GM18526 (cell line): ENCODE measurements around the gene USP27X.

Experiments
- POLR2A ChIP-seq: IDR thresholded peaks from 3 replicates; pipeline ENCODE4 v1.6.1; 2011; ENCODE audit not compliant: insufficient read length; ENCODE audit errors: extremely low read depth

Gene USP27X

GRCh38 chrX:49878834-49879655, at the start of gene USP27X:
Gene USP27X, plus strand, starts transcription at chrX:49879484. Its CDS starts 824 bp downstream, at chrX:49880308.
- peak; percentile 26 for TF ChIP-seq POLR2A

GRCh38 chrX:49838374-49838773, 40.9 kb upstream of the USP27X start:
- no peak for TF ChIP-seq POLR2A

GRCh38 chrX:49840679-49841078, 38.6 kb upstream of the USP27X start:
- TF ChIP-seq POLR2A = no peak

GRCh38 chrX:49842621-49843020, 36.7 kb upstream of the USP27X start:
- no peak for TF ChIP-seq POLR2A

DNA sequence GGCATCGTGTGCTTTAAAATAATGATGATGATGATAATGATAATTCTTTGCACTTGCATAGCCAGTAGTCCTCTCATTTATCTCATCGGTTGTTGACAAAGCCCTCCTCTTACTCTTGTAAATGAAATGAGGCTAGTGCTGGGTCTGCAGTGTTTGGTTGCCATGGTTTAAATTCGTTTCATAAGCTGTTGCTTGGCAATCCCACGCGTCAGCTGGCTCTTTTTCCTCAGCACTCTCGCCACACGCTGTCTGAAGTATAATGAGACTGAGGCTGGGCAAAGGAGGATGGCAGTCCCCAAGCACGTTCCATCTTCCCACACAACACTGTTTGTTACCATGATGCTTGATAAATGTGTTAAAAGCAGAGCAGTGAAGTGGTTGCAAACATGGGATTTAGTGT, 34.7 kb upstream of the USP27X start:
- TF ChIP-seq POLR2A = no peak

GRCh38 chrX:49845701-49846403, 33.4 kb upstream of the USP27X start:
- no peak for TF ChIP-seq POLR2A

- TF ChIP-seq POLR2A = no peak
Observed at GRCh38 chrX:49846522-49846921, 32.8 kb upstream of the USP27X start.

GRCh38 chrX:49848275-49848674, 31.0 kb upstream of the USP27X start:
- TF ChIP-seq POLR2A = no peak

- TF ChIP-seq POLR2A = no peak
Observed at GRCh38 chrX:49850028-49850427, 29.3 kb upstream of the USP27X start.

GRCh38 chrX:49853661-49854060, 25.6 kb upstream of the USP27X start:
- no peak for TF ChIP-seq POLR2A

GRCh38 chrX:49856819-49857218, 22.5 kb upstream of the USP27X start:
- TF ChIP-seq POLR2A = no peak

DNA sequence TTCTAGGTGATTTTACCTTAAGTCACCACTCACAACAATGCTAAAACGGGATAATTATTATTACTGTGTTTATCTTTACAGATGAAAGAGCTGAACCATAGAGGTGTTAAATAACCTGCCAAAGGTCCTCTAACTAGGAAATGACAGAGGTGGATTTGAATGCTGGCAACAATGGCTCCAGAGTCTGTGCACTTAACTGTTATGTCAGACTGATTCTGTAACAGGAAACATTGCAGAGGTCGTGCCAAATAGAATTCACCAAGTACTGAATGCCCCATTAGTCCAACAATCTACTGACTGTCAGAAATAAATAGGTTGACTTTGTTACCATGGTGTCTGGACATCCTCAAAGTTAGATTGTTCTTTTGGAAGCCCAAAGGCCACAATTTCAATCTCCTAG, 20.9 kb upstream of the USP27X start:
- no peak for TF ChIP-seq POLR2A

GRCh38 chrX:49859491-49859890, 19.8 kb upstream of the USP27X start:
- TF ChIP-seq POLR2A = no peak

DNA sequence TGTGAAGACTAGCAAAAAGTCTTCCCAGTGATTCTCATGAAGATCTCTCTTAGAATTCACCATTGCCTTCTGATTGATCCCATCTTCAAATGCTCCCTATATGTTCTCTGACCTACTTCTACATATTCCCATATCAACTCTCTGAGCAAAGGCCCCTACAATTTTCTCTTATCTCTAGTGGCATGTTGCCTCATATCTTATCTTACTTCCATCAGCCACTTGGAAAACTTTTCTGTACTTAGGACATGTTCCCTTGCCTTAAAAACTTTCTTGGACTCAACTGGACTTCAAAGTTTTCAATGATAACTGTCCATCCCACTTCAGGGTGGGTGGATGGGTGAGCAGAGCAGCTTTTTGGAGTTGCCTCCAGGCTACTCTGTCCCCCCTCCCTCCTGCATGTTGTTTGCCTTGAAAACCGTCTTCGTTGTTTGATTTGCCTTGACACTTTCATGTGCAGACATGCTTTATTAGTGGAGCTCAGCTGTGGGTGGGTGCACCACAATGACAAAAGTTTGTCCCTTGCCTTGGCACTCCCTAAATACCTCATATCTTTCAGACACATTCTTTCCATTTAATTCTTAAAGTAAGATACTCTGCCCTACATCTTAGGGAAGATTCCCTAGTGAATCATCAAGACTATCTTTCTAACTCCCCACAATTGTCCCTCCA, 18.3 kb upstream of the USP27X start:
- TF ChIP-seq POLR2A = no peak

DNA sequence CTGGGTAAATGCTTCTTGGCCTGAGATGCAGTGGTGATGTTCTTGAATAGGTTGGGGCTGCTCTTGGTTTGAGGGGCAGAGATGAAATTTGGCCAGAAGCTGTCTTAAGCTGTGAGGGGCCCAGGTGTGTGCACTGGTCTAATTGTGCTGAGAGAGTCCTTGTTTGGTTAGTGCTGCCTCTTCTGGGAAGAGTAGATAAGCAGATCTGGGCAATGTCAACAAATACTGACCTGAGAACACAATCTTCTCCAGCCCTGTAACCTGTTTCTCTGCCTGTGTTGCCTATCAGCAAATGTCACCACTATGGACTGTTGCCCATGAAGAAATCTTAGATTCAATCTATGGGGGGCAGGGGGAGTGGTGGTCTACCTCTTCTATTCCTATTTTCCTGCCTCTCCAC, 17.2 kb upstream of the USP27X start:
- no peak for TF ChIP-seq POLR2A

DNA sequence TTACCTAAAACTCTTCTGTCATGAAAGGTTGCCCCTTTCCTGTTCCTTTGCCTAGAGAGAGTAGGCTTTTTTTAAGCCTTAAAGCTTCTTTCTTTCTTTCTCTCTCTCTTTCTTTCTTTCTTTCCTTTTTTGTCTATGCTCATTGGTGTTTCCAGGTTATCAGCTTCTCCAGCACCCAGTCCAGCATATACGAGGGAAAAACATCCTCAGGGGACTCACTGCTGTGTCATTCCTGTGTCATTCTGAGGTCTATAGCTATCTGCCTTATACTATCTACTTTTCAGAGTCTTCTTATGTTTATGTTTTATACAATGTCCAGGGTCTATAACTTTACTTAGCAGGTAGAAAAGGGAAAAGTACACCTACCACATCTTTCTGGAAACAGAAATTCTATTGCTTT, 10.5 kb upstream of the USP27X start:
- no peak for TF ChIP-seq POLR2A

- no peak for TF ChIP-seq POLR2A
Observed at GRCh38 chrX:49876750-49877149, 2.5 kb upstream of the USP27X start.
